Sigmoid colon (tissue), 4 donors: Measurements from ENCODE around the gene SMIM20.

ENCODE experiments used
- CTCF ChIP-seq, 4 experiments: fragments of 450-650 bp in 3 of 4; fragments of 200-600 bp in 1 of 4; IDR thresholded peaks; one replicate each; pipeline ENCODE4 v1.5.1; 2016 to 2019; ENCODE audit warnings: antibody characterized with exemption in 4 of 4, mild to moderate bottlenecking in 3 of 4, moderate library complexity in 2 of 4
- EP300 ChIP-seq, 4 donors: sonication (generic); formaldehyde crosslinking; IDR thresholded peaks; one replicate each; pipeline ENCODE4 v1.6.1; 2017; ENCODE audit warnings: antibody characterized with exemption in 4 of 4
- POLR2A ChIP-seq, 2 donors: fragments of 450-650 bp; IDR thresholded peaks; one replicate each; pipeline ENCODE4 v1.6.1; 2016; ENCODE audit warnings: antibody characterized with exemption in 2 of 2, mild to moderate bottlenecking in 2 of 2, moderate library complexity in 2 of 2
- POLR2AphosphoS5 ChIP-seq, 4 donors: sonication (generic); formaldehyde crosslinking; IDR thresholded peaks; one replicate each; pipeline ENCODE4 v1.6.1; 2017; ENCODE audit warnings: antibody characterized with exemption in 4 of 4

- no peak for TF ChIP-seq CTCF (IDR thresholded peaks at IDR 0.05)
- TF ChIP-seq POLR2A (IDR thresholded peaks at IDR 0.05), result no peak
- no peak for TF ChIP-seq POLR2AphosphoS5 (IDR thresholded peaks at IDR 0.05)
- TF ChIP-seq EP300 (IDR thresholded peaks at IDR 0.05), result no peak
Observed at GRCh38 chr4:25938366-25938765, 24.3 kb downstream of the SMIM20 start.
